Endothelial cell (in vitro differentiated cells): ENCODE measurements around the gene HADH. TPM values are rescaled to one million over a fixed set of nuclear protein-coding genes. Genes with fewer than 3 reads are reported as not detected.

Experiments used
- DNase-seq: peaks from one replicate; pipeline ENCODE4 v3.0.0; 2021; ENCODE audit warnings: low spot score
- H3K27ac Mint-ChIP-seq: one replicate; pipeline ENCODE4 v1.8.0; 2021; ENCODE audit warnings: mixed read lengths, inconsistent platforms; ENCODE audit not compliant: unreplicated experiment
- H3K27me3 Mint-ChIP-seq: one replicate; pipeline ENCODE4 v1.8.0; 2021; ENCODE audit warnings: mild to moderate bottlenecking, moderate library complexity, mixed read lengths, inconsistent platforms; ENCODE audit not compliant: unreplicated experiment
- H3K36me3 Mint-ChIP-seq: one replicate; pipeline ENCODE4 v1.8.0; 2021; ENCODE audit warnings: mild to moderate bottlenecking, low read depth, mixed read lengths, inconsistent platforms; ENCODE audit not compliant: unreplicated experiment
- H3K4me1 Mint-ChIP-seq: one replicate; pipeline ENCODE4 v1.8.0; 2021; ENCODE audit warnings: mild to moderate bottlenecking, mixed read lengths, inconsistent platforms; ENCODE audit not compliant: unreplicated experiment
- H3K4me3 Mint-ChIP-seq: one replicate; pipeline ENCODE4 v1.8.0; 2021; ENCODE audit warnings: mild to moderate bottlenecking, mixed read lengths, inconsistent platforms; ENCODE audit not compliant: unreplicated experiment
- H3K9me3 Mint-ChIP-seq: one replicate; pipeline ENCODE4 v1.8.0; 2021; ENCODE audit warnings: mixed read lengths, inconsistent platforms; ENCODE audit not compliant: unreplicated experiment
- total RNA-seq: library from RNA; stranded (reverse); fragmentation: NEBNext Ultra II Directional; extraction: Animal tissue kit (Norgen Biotek cat#: 25700); gene quantifications from one replicate; pipeline ENCODE4 v1.2.1, GENCODE V29; 2021; ENCODE audit not compliant: unreplicated experiment
- TF ChIP-seq, protein P1 (sequence below): fragments of 200-600 bp; sonication (generic); IDR thresholded peaks from one replicate; pipeline ENCODE4 v1.5.0; 2021; ENCODE audit warnings: antibody characterized with exemption; ENCODE audit not compliant: unreplicated experiment

Gene HADH
- total RNA-seq, 1 donor from 2014 or later: 26.6 TPM

DNA sequence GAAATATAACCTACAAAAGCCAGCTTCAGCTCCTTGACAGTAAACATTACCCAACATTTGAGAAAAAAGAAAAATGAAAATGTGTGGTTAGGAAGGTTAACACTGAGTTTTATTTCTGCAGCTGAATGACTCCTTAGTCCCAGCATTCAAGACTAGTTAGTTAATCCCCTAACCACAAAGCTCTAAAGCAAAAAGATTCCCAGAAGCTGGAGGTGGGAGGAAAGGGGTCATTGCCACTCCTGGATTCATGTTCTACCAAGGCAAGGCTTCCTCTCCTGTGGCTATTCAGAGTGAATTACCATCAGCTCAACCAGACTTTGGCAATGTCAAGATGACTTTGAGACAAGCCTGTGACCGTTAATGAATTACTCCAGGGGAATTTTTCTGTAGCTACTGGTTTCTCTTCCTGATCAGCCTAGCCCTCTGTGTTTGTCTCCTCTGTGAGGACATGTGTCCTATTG, 63.6 kb downstream of the HADH start:
- no peak for DNase-seq
- no peak overlapping the region for H3K27ac Mint-ChIP-seq
- H3K9me3 Mint-ChIP-seq: no peaks in the 10 kb centered on the region
- H3K4me3 Mint-ChIP-seq: no peak overlapping the region
- no peaks in the 10 kb centered on the region for H3K27me3 Mint-ChIP-seq
- TF ChIP-seq, protein P1, sequence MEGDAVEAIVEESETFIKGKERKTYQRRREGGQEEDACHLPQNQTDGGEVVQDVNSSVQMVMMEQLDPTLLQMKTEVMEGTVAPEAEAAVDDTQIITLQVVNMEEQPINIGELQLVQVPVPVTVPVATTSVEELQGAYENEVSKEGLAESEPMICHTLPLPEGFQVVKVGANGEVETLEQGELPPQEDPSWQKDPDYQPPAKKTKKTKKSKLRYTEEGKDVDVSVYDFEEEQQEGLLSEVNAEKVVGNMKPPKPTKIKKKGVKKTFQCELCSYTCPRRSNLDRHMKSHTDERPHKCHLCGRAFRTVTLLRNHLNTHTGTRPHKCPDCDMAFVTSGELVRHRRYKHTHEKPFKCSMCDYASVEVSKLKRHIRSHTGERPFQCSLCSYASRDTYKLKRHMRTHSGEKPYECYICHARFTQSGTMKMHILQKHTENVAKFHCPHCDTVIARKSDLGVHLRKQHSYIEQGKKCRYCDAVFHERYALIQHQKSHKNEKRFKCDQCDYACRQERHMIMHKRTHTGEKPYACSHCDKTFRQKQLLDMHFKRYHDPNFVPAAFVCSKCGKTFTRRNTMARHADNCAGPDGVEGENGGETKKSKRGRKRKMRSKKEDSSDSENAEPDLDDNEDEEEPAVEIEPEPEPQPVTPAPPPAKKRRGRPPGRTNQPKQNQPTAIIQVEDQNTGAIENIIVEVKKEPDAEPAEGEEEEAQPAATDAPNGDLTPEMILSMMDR: no peak
- peaks cover 4% of the 10 kb centered on the region for H3K36me3 Mint-ChIP-seq
- peaks cover 33% of the 10 kb centered on the region for H3K4me1 Mint-ChIP-seq

DNA sequence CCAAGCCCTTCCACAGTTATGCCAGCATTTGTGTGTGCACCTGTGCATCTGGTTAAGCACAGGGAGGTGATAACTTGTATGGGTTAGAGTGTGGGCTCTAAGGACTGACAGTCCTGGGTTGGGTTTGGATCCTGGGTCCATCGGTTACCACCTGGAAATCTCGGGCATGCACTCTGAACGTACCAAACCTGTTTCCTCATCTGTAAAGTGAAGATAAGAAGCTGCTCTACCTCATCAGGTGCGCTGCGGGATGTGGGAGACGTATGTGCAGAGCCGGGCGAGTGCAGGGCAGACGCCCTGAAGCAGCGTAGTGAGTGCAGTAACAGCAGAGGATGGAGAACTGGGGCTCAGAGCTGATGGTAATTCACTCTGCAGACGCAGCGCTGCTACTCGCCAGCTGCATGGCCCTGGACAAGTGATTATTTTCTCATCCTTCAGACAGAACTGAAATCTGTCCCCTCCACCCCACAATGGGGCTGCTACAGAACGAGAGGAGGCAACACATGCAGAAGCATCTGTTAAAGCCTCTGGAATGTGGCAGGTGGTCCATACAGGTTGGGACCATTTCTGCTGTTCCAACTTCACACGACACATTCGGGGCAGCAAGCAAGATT, 64.4 kb downstream of the HADH start:
- H3K27ac Mint-ChIP-seq: no peak overlapping the region
- no peak for DNase-seq
- H3K27me3 Mint-ChIP-seq: no peaks in the 10 kb centered on the region
- peaks cover 33% of the 10 kb centered on the region for H3K4me1 Mint-ChIP-seq
- H3K36me3 Mint-ChIP-seq: peaks cover 4% of the 10 kb centered on the region
- no peak overlapping the region for H3K4me3 Mint-ChIP-seq
- H3K9me3 Mint-ChIP-seq: no peaks in the 10 kb centered on the region
- TF ChIP-seq, protein P1: no peak

DNA sequence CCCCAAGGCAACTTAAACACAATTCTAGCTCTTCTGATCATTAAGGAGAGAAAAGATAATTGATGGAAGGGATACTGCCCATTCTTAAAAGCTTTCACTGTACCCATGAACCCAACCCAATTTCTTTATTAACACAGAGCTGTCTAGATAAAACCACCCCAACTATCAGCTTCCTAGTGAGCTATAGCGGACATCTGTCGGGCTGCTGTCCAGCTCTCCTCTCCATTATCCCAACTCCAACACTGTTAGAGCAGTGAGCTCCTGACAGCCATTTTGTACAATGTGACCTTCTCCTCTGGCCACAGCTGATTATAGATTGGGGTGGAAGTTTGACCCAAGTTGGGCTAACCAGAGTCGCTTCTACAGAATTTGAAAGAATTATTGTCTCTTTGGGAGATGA, 66.1 kb downstream of the HADH start:
- H3K36me3 Mint-ChIP-seq: no peaks in the 10 kb centered on the region
- no peak overlapping the region for H3K4me3 Mint-ChIP-seq

DNA sequence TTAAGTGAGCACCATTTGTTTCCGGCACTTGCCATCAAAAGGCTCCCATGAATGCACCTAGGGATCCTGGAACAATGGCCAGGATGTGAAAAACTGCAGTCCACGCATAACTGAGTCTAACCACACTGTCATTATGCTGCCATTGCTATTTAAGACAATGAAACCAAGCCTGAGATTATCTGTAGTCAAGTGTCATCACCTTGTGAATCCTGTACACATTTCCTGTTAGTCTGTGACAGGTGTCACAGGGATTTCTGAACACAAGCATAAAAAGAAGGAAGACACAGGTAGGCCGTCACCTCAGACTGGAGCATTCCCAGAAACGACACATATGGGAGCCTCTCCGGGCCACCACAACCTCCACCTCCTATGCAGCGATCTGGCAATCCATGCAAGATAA, 66.7 kb downstream of the HADH start:
- Mint-ChIP-seq H3K9me3 (no peaks in the 10 kb centered on the region), H3K27ac (peak overlapping the region; percentile 61), H3K36me3 (no peaks in the 10 kb centered on the region), H3K4me1 (peaks cover 29% of the 10 kb centered on the region), H3K4me3 (no peak overlapping the region), H3K27me3 (no peaks in the 10 kb centered on the region)
- TF ChIP-seq, protein P1: no peak
- DNase-seq: no peak

More for the DNA sequence above, 66.1 kb downstream of the HADH start:
- Mint-ChIP-seq H3K27me3 (no peaks in the 10 kb centered on the region), H3K27ac (peak overlapping the region; percentile 61), H3K4me1 (peaks cover 28% of the 10 kb centered on the region), H3K9me3 (no peaks in the 10 kb centered on the region)
- TF ChIP-seq, protein P1: no peak
- no peak for DNase-seq

DNA sequence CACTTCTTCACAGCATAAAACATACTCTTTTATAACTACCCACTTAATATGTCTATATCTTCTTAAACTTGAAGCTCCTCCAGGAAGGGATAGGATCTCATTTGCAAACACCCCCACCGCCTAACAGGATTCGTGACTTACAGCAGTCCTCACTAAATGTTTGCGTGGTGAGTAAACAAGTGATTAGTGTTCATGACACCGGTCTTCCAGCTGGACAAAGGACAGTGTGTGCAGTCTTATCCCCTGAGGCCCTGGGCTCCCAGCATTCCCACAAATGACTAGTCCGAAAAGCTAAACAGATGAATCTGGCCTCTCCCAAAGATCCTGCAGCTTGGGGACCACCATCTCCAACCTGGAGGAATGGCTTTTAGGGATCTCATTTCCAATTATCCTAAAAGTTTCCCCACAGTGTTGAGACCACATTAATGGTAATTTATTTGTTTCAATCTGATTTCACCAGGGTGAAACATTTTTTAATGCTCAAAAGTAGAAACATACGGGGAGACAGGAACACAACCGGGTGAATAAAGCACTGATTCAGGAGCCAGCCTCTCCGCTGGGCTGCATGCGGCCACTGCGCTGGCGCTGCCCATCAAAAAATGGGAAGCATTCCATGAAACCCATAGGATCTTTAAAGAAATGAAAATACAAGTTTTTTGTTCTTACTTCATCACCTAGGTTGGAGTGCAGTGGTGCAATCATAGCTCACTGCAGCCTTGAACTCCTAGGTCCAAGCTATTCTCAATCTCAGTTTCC, 69.2 kb downstream of the HADH start:
- Mint-ChIP-seq H3K4me1 (peaks cover 21% of the 10 kb centered on the region), H3K36me3 (no peaks in the 10 kb centered on the region), H3K9me3 (no peaks in the 10 kb centered on the region), H3K27ac (no peak overlapping the region), H3K4me3 (no peak overlapping the region), H3K27me3 (no peaks in the 10 kb centered on the region)
- TF ChIP-seq, protein P1: no peak
- no peak for DNase-seq
